ENCODE measurements around the gene ERH. TPM values are rescaled to one million over a fixed set of nuclear protein-coding genes. Genes with fewer than 3 reads are reported as not detected.

The ERH gene
- total RNA-seq, 2 donors from 2014 or later: 35.5 to 64.6 TPM

DNA sequence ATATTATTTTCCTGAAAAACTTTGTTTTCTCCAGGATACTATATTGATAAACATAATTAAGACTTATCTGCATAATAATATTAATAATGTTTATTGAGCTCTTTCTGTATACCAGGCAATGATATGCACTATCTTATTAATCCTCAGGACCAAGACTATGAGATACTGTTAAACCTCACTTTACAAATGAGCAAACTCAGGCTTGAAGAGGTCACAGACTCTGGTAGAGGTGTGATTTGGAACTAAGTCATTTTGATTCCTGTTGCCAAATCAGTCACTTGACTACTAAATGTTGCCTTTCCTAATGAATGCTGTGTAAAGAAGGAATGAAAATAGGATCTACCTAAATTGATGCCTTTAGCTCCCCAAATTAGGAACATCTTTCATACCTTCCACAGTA, 7.7 kb upstream of the ERH start:
- Histone ChIP-seq H3K36me3 (replicated peaks in 1 of 2; ENCODE audit: insufficient read depth in 1 of 2, low read depth in 2 of 2) (no peaks in the 10 kb centered on the region), H3K27me3 (no peaks in the 10 kb centered on the region), H3K4me1 (peaks cover 40% of the 10 kb centered on the region), H3K27ac (no peak overlapping the region), H3K9me3 (no peaks in the 10 kb centered on the region), H3K4me3 (no peak overlapping the region)
- TF ChIP-seq, protein P1, sequence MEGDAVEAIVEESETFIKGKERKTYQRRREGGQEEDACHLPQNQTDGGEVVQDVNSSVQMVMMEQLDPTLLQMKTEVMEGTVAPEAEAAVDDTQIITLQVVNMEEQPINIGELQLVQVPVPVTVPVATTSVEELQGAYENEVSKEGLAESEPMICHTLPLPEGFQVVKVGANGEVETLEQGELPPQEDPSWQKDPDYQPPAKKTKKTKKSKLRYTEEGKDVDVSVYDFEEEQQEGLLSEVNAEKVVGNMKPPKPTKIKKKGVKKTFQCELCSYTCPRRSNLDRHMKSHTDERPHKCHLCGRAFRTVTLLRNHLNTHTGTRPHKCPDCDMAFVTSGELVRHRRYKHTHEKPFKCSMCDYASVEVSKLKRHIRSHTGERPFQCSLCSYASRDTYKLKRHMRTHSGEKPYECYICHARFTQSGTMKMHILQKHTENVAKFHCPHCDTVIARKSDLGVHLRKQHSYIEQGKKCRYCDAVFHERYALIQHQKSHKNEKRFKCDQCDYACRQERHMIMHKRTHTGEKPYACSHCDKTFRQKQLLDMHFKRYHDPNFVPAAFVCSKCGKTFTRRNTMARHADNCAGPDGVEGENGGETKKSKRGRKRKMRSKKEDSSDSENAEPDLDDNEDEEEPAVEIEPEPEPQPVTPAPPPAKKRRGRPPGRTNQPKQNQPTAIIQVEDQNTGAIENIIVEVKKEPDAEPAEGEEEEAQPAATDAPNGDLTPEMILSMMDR (IDR thresholded peaks at IDR 0.05): no peak
- no peak for TF ChIP-seq POLR2A (IDR thresholded peaks at IDR 0.05)
- intact Hi-C loops (cut with DNase I): no loop called here
- no peak for ATAC-seq
- DNase-seq: no peak

DNA sequence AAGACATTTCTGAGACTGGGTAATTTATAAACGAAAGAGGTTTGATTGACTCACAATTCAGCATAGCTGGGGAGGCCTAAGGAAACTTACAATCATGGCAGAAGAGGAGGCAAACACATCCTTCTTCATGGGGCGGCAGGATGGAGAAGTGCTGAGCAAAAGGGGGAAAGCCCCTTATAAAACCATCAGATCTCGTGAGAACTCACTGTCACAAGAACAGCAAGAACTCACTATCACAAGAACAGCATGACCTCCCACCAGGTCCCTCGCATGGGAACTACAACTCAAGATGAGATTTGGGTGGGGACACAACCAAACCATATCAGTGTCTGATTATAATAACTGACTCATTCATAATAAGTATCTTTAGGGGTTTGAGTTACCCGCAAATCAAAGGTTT, 6.8 kb upstream of the ERH start:
- no peak overlapping the region for H3K4me3 ChIP-seq
- no peak for DNase-seq
- H3K27ac ChIP-seq: no peak overlapping the region
- peaks cover 42% of the 10 kb centered on the region for H3K4me1 ChIP-seq
- TF ChIP-seq POLR2A (IDR thresholded peaks at IDR 0.05): no peak
- TF ChIP-seq, protein P1 (IDR thresholded peaks at IDR 0.05): no peak
- WGBS, 2 donors: 98 to 99% methylated on average over 5 of the region's 5 CpGs
- no peaks in the 10 kb centered on the region for H3K27me3 ChIP-seq
- no peak for ATAC-seq
- intact Hi-C loops (cut with DNase I): no loop called here
- no peaks in the 10 kb centered on the region for H3K9me3 ChIP-seq
- no peaks in the 10 kb centered on the region for H3K36me3 ChIP-seq (replicated peaks in 1 of 2; ENCODE audit: insufficient read depth in 1 of 2, low read depth in 2 of 2)

DNA sequence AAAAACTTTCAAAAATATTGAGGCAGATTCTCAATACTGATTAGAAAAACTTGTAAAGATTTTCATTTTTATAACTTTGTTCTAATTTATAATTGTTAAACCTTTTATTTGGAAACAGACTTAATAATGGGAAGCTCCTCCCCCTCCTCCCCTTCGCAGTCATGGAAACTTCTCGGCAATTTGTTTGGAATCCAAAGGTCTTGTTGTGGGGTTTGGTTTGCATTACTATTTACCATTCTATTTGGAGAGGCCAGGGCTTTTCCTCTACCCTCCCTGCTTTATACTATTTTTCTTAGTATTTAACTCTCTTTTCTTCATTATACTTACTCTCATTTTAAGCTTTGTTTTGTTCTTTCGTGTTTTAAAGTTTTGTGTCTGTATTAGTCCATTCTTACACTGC, 6.4 kb upstream of the ERH start:
- 79 to 82% methylated on average over 3 of the region's 3 CpGs for WGBS, 2 donors
- DNase-seq (no peak), ATAC-seq (no peak)
- Histone ChIP-seq H3K9me3 (no peaks in the 10 kb centered on the region), H3K27me3 (no peaks in the 10 kb centered on the region), H3K4me3 (no peak overlapping the region), H3K27ac (no peak overlapping the region), H3K36me3 (replicated peaks in 1 of 2; ENCODE audit: insufficient read depth in 1 of 2, low read depth in 2 of 2) (no peaks in the 10 kb centered on the region), H3K4me1 (peaks cover 44% of the 10 kb centered on the region)
- intact Hi-C loops (cut with DNase I): no loop called here
- TF ChIP-seq, protein P1 (IDR thresholded peaks at IDR 0.05): no peak
- no peak for TF ChIP-seq POLR2A (IDR thresholded peaks at IDR 0.05)

DNA sequence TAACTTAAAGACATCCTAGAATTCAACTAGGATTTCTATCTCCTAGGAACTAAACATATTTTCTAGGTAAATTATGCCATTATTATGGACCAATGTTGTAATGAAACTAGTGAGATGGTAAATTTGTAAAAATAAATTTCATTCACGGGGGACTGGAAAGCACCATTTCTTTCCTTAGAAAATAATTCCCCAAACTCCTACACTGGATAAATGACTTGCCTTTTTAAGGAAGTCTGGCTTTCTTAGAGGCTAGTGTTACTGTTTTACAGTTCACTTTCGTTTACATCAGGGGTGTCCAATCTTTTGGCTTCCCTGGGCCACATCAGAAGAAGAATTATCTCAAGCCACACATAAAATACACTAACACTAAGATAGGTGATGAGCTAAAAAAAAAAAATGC, 3.7 kb upstream of the ERH start:
- DNase-seq: no peak
- no peak for ATAC-seq
- H3K4me3 ChIP-seq: no peak overlapping the region

DNA sequence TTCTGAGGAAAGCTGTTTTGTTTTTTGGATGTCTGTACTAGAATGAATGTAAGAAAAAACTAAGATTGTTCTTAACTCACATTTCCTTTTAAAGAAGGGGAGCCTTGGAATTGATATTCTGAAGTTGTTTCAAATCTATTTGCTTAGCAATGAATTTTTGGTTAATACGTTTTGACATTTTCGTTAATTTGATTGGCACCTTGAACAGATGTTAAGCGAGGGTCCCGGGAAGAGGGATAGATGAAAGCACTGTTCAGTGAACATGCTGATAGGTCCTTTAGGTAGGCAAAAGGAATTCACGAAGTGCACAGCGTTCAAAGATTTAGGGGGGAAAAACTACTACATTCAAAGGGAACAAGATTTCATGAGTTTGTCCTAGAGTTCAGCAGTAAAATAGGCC, 2.1 kb upstream of the ERH start:
- no peak for DNase-seq
- Histone ChIP-seq H3K4me3 (peak overlapping the region; percentile 10 to 86), H3K36me3 (replicated peaks in 1 of 2; ENCODE audit: insufficient read depth in 1 of 2, low read depth in 2 of 2) (peaks cover 0 to 4% of the 10 kb centered on the region in 2 donors), H3K27me3 (no peaks in the 10 kb centered on the region), H3K4me1 (peaks cover 53% of the 10 kb centered on the region), H3K9me3 (no peaks in the 10 kb centered on the region), H3K27ac (no peak overlapping the region)
- intact Hi-C loops (cut with DNase I): no loop called here
- 22% methylated on average over 6 of the region's 6 CpGs for WGBS, 2 donors
- no peak for ATAC-seq
- TF ChIP-seq POLR2A (IDR thresholded peaks at IDR 0.05): no peak
- TF ChIP-seq, protein P1 (IDR thresholded peaks at IDR 0.05): no peak

More for the DNA sequence above, 3.7 kb upstream of the ERH start:
- no peak for TF ChIP-seq POLR2A (IDR thresholded peaks at IDR 0.05)
- intact Hi-C loops (cut with DNase I): no loop called here
- Histone ChIP-seq H3K4me1 (peaks cover 43% of the 10 kb centered on the region), H3K9me3 (no peaks in the 10 kb centered on the region), H3K27ac (no peak overlapping the region), H3K36me3 (replicated peaks in 1 of 2; ENCODE audit: insufficient read depth in 1 of 2, low read depth in 2 of 2) (no peaks in the 10 kb centered on the region), H3K27me3 (no peaks in the 10 kb centered on the region)
- 43 to 55% methylated on average over 2 of the region's 2 CpGs for WGBS, 2 donors
